Activated naive CD4-positive, alpha-beta T cell treated with anti-CD3 and anti-CD28 coated beads, Interleukin-2, amount 10 ng/mL, durations not matched to agents 7 days and 5 days (primary cell): ENCODE data around the gene RHCE.
"Not testable (repeated sequence)": the region's sequence is repeated elsewhere in the genome, so short reads cannot be mapped to it uniquely, and the experiment has no call there.

Experiments used
- CTCF ChIA-PET: fragments of 350-600 bp; sonication (Branson Sonifier 250); formaldehyde crosslinking; loops from one replicate; lab custom pipeline; 2021; ENCODE audit warnings: antibody characterized with exemption; lab: Charles Lee
- DNase-seq: peaks from one replicate; pipeline ENCODE4 v3.0.0-alpha.2; 2020
- H3K27ac Mint-ChIP-seq: one replicate; pipeline ENCODE4 v1.8.0; 2021; ENCODE audit warnings: mild to moderate bottlenecking, moderate library complexity, mixed read lengths
- H3K27me3 Mint-ChIP-seq: one replicate; pipeline ENCODE4 v1.8.0; 2021; ENCODE audit warnings: mild to moderate bottlenecking, mixed read lengths
- H3K36me3 Mint-ChIP-seq: one replicate; pipeline ENCODE4 v1.8.0; 2021; ENCODE audit warnings: mixed read lengths
- H3K4me1 Mint-ChIP-seq: one replicate; pipeline ENCODE4 v1.8.0; 2021; ENCODE audit warnings: mixed read lengths
- H3K4me3 Mint-ChIP-seq: one replicate; pipeline ENCODE4 v1.8.0; 2021; ENCODE audit warnings: mild to moderate bottlenecking, moderate library complexity, mixed read lengths
- H3K9me3 Mint-ChIP-seq: one replicate; pipeline ENCODE4 v1.8.0; 2021; ENCODE audit warnings: mixed read lengths

The RHCE gene

GRCh38 chr1:25420715-25421114, at the start of gene RHCE:
Gene RHCE (minus strand): TSS chr1:25420825. CDS start chr1:25420786, 39 bp downstream.
- H3K4me3 Mint-ChIP-seq, H3K36me3 Mint-ChIP-seq, DNase-seq, H3K9me3 Mint-ChIP-seq, H3K4me1 Mint-ChIP-seq, H3K27ac Mint-ChIP-seq, CTCF ChIA-PET: not testable (repeated sequence)
- peaks cover 31% of the 10 kb centered on the region for H3K27me3 Mint-ChIP-seq

DNA sequence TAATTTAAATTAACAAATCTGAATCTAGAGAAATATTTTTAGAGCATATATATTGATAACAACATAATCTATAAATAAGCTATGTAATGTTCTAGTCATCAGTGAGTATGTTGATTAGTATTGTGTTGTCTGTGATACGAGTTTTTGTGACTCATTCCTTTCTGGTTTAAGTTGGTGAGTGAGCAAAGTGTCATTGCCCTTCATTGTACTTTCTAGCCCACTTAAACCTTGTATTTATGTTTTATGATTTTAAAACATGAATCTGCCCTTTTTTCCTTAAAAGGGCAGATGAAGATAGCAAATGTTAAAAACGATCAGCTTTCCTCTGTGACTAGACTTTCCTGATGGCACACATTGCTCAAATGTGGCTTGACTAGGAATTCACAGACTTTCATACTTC, 48.6 kb upstream of the RHCE start:
- CTCF ChIA-PET: interaction anchor here (1.7 to 3.6 kb wide), 2 partner anchors 18 to 38 kb away, joined by 3 to 11 read pairs; no protein-coding TSS in a partner anchor
- Mint-ChIP-seq H3K9me3 (no peaks in the 10 kb centered on the region), H3K36me3 (peaks cover 29% of the 10 kb centered on the region), H3K27ac (no peak overlapping the region), H3K27me3 (no peaks in the 10 kb centered on the region), H3K4me1 (peaks cover 50% of the 10 kb centered on the region), H3K4me3 (no peak overlapping the region)
- no peak for DNase-seq

DNA sequence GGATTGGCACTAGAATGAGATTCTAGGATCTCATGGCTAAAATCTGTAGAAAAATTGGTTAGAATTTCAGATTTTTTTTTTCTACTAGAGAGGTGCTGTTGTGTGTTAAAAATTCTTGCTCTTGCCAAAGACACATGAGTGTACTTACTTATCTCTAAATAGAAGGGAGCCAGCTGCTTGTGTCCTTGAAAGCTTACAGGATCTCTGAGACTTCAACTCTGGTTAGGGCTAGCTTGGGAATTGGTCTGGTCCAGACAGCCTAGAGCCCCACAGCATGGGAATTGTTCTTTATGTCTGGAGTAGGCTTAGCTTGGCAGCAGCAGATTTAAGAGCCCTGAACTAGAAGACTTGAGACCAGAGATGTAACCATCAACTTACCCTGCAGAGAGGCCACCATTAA, 47.4 kb upstream of the RHCE start:
- H3K9me3 Mint-ChIP-seq: no peaks in the 10 kb centered on the region
- peaks cover 39% of the 10 kb centered on the region for H3K4me1 Mint-ChIP-seq
- H3K27ac Mint-ChIP-seq: peak overlapping the region; percentile 83
- DNase-seq: no peak
- no peaks in the 10 kb centered on the region for H3K27me3 Mint-ChIP-seq
- H3K36me3 Mint-ChIP-seq: peaks cover 22% of the 10 kb centered on the region
- CTCF ChIA-PET: interaction anchor here (1.7 to 3.6 kb wide), 2 partner anchors 19 to 37 kb away, joined by 3 to 11 read pairs; no protein-coding TSS in a partner anchor
- no peak overlapping the region for H3K4me3 Mint-ChIP-seq

GRCh38 chr1:25467616-25468015, 47.0 kb upstream of the RHCE start:
- peak overlapping the region; percentile 83 for H3K27ac Mint-ChIP-seq
- peak overlapping the region; percentile 19 for H3K4me3 Mint-ChIP-seq
- H3K9me3 Mint-ChIP-seq: no peaks in the 10 kb centered on the region
- H3K4me1 Mint-ChIP-seq: peaks cover 35% of the 10 kb centered on the region
- CTCF ChIA-PET: interaction anchor here (1.7 to 3.6 kb wide), 2 partner anchors 19 to 36 kb away, joined by 3 to 11 read pairs; no protein-coding TSS in a partner anchor
- no peaks in the 10 kb centered on the region for H3K27me3 Mint-ChIP-seq
- DNase-seq: no peak
- peaks cover 22% of the 10 kb centered on the region for H3K36me3 Mint-ChIP-seq

- H3K4me3 Mint-ChIP-seq: no peak overlapping the region
- peak; percentile 48 for DNase-seq
- peaks cover 26% of the 10 kb centered on the region for H3K36me3 Mint-ChIP-seq
Observed at GRCh38 chr1:25467193-25467592, 46.6 kb upstream of the RHCE start.

DNA sequence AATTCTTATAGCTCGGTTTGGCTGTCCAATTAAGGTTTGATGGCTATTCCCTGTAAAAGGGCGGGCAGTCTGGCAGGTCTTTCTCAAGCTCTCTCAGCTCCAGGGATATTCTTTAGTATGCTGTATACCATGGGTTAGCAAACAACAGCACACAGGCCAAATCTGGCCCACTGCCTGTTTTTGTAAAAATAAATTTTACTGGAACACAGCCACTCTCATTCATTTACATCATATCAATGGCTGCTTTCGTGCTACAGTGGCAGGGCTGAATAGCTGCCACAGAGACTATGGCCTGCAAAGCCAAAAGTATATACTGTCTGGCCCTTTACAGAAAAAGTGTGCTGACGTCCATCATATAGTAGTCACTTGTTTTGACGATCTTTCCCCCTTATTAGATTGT, 42.1 kb upstream of the RHCE start:
- Mint-ChIP-seq H3K9me3 (no peaks in the 10 kb centered on the region), H3K4me1 (peaks cover 17% of the 10 kb centered on the region), H3K27ac (no peak overlapping the region), H3K36me3 (peaks cover 47% of the 10 kb centered on the region), H3K27me3 (no peaks in the 10 kb centered on the region), H3K4me3 (no peak overlapping the region)
- no peak for DNase-seq
- CTCF ChIA-PET: interaction anchor here (0.8 to 1.4 kb wide), 2 partner anchors 13 to 21 kb away, joined by 3 to 4 read pairs; no protein-coding TSS in a partner anchor

More at GRCh38 chr1:25467193-25467592, 46.6 kb upstream of the RHCE start:
- Mint-ChIP-seq H3K4me1 (peaks cover 30% of the 10 kb centered on the region), H3K9me3 (no peaks in the 10 kb centered on the region), H3K27me3 (no peaks in the 10 kb centered on the region), H3K27ac (peak overlapping the region; percentile 83)
- CTCF ChIA-PET: interaction anchor here (3.6 kb wide), 1 partner anchor 20 kb away, joined by 11 read pairs; no protein-coding TSS in a partner anchor

DNA sequence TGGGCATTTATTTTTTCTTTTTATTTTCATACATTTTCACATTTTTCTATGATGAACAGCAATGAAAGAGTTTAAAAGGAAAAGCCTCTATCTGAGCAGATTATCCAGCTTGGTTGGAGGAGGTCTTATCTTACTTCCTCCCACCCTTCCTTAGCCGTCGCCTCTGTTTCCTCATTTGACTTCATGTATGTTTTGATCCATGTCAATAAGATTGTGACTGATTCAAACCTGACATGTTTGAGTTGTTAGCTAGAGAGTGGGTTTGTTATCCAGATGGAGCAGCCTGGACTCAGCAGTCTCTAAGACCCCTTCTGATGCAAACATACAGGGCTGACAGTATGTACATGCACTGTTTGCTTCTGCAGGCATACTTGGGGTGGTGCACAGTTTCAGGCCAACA, 41.2 kb upstream of the RHCE start:
- H3K36me3 Mint-ChIP-seq: peaks cover 47% of the 10 kb centered on the region
- H3K4me1 Mint-ChIP-seq: peaks cover 9% of the 10 kb centered on the region
- H3K9me3 Mint-ChIP-seq: no peaks in the 10 kb centered on the region
- H3K4me3 Mint-ChIP-seq: no peak overlapping the region
- H3K27ac Mint-ChIP-seq: no peak overlapping the region
- CTCF ChIA-PET: interaction anchor here (1.4 kb wide), 1 partner anchor 12 kb away, joined by 4 read pairs; no protein-coding TSS in a partner anchor
- H3K27me3 Mint-ChIP-seq: no peaks in the 10 kb centered on the region
- DNase-seq: no peak

DNA sequence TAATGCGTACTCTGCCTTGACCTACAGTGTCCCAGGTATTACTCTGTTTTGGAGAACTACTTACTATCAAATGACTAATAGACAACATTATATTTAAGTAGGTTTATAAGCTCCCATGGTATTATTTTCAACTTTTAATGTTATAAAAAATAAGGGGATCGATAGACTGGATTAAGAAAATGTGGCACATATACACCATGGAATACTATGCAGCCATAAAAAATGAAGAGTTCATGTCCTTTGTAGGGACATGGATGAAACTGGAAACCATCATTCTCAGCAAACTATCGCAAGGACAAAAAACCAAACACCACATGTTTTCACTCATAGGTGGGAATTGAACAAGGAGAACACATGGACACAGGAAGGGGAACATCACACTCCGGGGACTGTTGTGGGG, 40.2 kb upstream of the RHCE start:
- CTCF ChIA-PET, H3K4me3 Mint-ChIP-seq, H3K9me3 Mint-ChIP-seq, H3K27ac Mint-ChIP-seq, DNase-seq, H3K4me1 Mint-ChIP-seq, H3K27me3 Mint-ChIP-seq: not testable (repeated sequence)
- peaks cover 52% of the 10 kb centered on the region for H3K36me3 Mint-ChIP-seq

GRCh38 chr1:25460020-25460419, 39.4 kb upstream of the RHCE start:
- Mint-ChIP-seq H3K4me1 (no peaks in the 10 kb centered on the region), H3K9me3 (no peaks in the 10 kb centered on the region), H3K27ac (no peak overlapping the region), H3K36me3 (peaks cover 52% of the 10 kb centered on the region), H3K27me3 (no peaks in the 10 kb centered on the region), H3K4me3 (no peak overlapping the region)
- DNase-seq: no peak
- CTCF ChIA-PET: no interaction called here

DNA sequence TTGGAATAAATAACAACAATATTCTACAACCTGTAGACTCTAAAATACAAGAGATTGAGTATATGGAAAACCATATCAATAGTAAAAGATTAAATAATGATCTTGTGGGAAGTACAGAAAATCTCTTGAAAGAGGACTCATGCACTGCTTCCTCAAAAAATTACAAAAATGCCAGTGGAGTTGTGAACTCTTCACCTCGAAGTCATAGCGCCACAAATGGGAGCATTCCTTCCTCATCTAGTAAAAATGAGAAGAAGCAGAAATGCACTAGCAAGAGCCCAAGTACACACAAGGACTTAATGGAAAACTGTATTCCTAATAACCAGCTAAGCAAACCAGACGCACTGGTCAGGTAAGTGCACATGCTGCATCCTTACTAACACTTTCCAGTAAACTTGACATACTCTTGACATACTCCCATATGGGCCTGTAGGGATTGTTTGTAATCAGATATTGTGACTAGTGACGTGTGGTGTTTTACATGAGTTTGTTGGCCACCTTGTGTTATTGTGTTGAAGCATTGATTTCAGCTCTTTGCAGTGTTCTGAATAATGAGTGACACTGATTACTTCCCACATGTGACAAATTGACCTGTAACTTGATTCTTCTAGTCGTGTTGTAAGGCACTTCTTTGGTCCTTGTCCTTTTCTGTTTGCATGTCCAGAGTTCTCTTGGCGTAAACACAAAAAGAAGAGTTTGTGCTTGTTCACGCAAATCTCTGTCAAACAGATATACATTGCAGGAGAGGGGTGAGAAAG, 38.1 kb upstream of the RHCE start:
- H3K27ac Mint-ChIP-seq: no peak overlapping the region
- H3K27me3 Mint-ChIP-seq: no peaks in the 10 kb centered on the region
- no peaks in the 10 kb centered on the region for H3K9me3 Mint-ChIP-seq
- CTCF ChIA-PET: no interaction called here
- H3K36me3 Mint-ChIP-seq: peaks cover 58% of the 10 kb centered on the region
- no peak overlapping the region for H3K4me3 Mint-ChIP-seq
- H3K4me1 Mint-ChIP-seq: no peaks in the 10 kb centered on the region
- DNase-seq: no peak

DNA sequence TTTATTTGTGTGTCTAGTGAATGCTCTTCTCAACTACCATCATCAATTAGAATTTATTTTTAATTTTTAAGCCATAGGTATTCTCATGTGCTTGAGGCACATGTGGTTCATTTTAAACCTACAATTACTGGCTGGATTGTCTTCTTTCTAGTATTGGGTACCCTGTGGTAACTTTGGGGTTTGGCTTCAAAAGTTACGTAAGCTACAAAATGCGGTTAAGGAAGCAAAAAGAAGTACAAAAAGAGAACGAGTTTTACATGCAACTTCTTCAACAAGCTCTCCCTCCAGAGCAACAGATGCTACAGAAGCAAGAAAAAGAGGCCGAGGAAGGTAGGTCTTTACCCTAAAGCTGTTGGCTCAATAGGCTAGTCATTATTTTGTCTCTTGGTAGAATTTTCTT, 35.9 kb upstream of the RHCE start:
- peaks cover 56% of the 10 kb centered on the region for H3K36me3 Mint-ChIP-seq
- no peaks in the 10 kb centered on the region for H3K27me3 Mint-ChIP-seq
- CTCF ChIA-PET: interaction anchor here (0.6 to 1.6 kb wide), 4 partner anchors 17 to 32 kb away, joined by 3 to 6 read pairs (median 4); no protein-coding TSS in a partner anchor
- DNase-seq: no peak
- no peaks in the 10 kb centered on the region for H3K9me3 Mint-ChIP-seq
- H3K4me1 Mint-ChIP-seq: no peaks in the 10 kb centered on the region
- no peak overlapping the region for H3K27ac Mint-ChIP-seq
- no peak overlapping the region for H3K4me3 Mint-ChIP-seq

DNA sequence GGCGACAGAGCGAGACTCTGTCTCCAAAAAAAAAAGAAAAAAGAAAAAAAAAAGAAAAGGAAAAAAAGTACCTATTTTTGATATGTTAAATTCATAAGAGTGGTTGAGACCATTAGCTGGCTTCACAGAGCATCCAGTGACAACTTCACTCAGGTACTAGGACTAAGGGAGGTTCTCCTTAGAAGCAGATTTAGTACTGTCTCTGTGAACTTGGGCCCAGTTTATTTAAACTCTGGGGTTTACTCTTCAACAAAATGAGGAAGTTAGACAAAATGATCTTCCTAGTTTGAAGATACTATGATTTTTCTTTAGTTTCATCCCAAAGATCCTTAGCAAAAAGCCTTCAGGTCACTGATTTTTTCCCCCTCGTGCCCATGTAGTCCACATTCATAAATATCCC, 31.3 kb upstream of the RHCE start:
- Mint-ChIP-seq H3K36me3 (peaks cover 34% of the 10 kb centered on the region), H3K27ac (no peak overlapping the region), H3K4me1 (peaks cover 9% of the 10 kb centered on the region), H3K27me3 (no peaks in the 10 kb centered on the region), H3K4me3 (no peak overlapping the region), H3K9me3 (no peaks in the 10 kb centered on the region)
- DNase-seq: no peak
- CTCF ChIA-PET: no interaction called here

- no peaks in the 10 kb centered on the region for H3K9me3 Mint-ChIP-seq
- CTCF ChIA-PET: interaction anchor here (0.6 to 1.1 kb wide), 2 partner anchors 12 to 37 kb away, joined by 3 to 4 read pairs; no protein-coding TSS in a partner anchor
- H3K4me1 Mint-ChIP-seq: peaks cover 16% of the 10 kb centered on the region
- no peak for DNase-seq
- no peaks in the 10 kb centered on the region for H3K27me3 Mint-ChIP-seq
- H3K36me3 Mint-ChIP-seq: peaks cover 30% of the 10 kb centered on the region
- no peak overlapping the region for H3K27ac Mint-ChIP-seq
- no peak overlapping the region for H3K4me3 Mint-ChIP-seq
Observed at GRCh38 chr1:25450891-25451290, 30.3 kb upstream of the RHCE start.

DNA sequence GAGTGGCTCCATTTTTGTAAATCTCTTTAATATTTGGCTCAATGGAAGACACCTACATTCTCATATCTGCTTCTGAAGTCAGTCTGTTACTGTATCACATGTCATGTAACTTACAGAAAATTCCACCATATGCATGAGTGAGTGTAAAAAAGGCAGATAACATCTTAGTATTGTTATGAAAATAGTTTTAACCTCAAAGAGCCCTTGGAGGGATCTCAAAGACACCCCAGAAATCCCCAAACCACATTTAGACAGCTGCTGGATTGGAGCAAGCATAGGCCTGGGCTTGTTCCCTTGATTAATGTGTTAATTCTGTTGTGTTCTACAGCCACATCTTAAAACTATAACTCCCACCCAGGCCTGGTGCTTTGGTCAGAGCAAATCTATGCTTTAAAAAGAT, 26.9 kb upstream of the RHCE start:
- no peak overlapping the region for H3K27ac Mint-ChIP-seq
- peaks cover 24% of the 10 kb centered on the region for H3K36me3 Mint-ChIP-seq
- CTCF ChIA-PET: interaction anchor here (1.0 kb wide), 1 partner anchor 103 kb away, joined by 4 read pairs; no protein-coding TSS in a partner anchor

More for the DNA sequence above, 26.9 kb upstream of the RHCE start:
- DNase-seq: no peak
- H3K9me3 Mint-ChIP-seq: no peaks in the 10 kb centered on the region
- H3K27me3 Mint-ChIP-seq: no peaks in the 10 kb centered on the region
- no peak overlapping the region for H3K4me3 Mint-ChIP-seq
- peaks cover 27% of the 10 kb centered on the region for H3K4me1 Mint-ChIP-seq
